GM19043 (cell line): ENCODE results near the gene LYPD5.
"Not testable (repeated sequence)": the region's sequence is repeated elsewhere in the genome, so short reads cannot be mapped to it uniquely, and the experiment has no call there.

Experiments used
- ATAC-seq: cut with Tn5 transposase; IDR thresholded peaks from one replicate; pipeline ENCODE4 v1.9.1; 2021; ENCODE audit warnings: low read depth; ENCODE audit not compliant: unreplicated experiment

Gene LYPD5

DNA sequence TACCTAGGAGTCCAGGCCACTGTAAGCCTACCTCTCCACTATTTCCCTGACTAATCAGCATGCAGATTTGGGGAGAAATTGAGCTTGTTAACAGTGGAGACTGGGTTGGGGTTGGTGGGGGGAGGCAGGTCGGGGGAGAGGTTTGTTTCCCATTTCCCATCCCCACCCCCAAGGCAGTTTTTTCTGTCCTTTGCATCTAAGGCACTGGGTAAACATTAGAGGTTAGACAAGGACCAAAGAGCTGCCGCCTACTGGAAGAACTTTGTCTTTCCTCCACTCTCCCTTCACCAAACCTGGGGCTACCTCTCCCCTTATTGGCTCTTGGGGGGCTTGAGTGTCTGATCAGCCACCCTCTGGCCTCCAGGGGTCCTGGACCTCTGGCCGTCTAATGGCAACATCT is 22.4 kb downstream of the LYPD5 start:
- ATAC-seq, result no peak

- ATAC-seq, result no peak
Observed at GRCh38 chr19:43779147-43779819, 23.0 kb downstream of the LYPD5 start.

- no peak for ATAC-seq
Observed at GRCh38 chr19:43778651-43779050, 23.6 kb downstream of the LYPD5 start.

- no peak for ATAC-seq
Observed at GRCh38 chr19:43777163-43777695, 25.0 kb downstream of the LYPD5 start.

- ATAC-seq, result no peak
Observed at GRCh38 chr19:43776286-43776685, 26.0 kb downstream of the LYPD5 start.

DNA sequence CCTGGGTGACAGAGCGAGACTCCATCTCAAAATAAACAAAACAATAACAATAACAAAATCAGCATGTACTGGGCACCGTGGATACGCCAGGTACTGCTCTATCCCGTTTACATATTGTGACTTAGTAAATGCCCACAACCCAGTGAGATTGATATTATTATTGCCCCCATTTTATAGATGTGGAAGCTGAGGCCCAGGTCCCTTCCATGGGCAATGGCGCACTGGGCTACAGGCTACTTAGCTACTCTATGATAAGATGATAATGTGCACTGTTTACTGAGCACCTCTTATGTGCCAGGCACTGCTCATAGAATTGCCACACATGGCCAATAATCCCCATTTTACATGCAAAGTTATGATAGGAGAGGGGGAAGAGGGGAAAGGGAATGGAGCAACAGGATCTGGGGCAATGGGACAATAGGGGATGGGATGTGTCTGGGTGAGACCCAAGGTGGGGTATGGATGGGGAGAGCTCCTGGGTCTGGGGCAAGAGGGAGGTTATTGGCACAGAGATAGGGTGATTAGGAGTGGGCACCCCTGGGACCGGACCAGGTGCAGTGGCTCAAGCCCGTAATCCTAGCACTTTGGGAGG is 26.9 kb downstream of the LYPD5 start:
- no peak for ATAC-seq

DNA sequence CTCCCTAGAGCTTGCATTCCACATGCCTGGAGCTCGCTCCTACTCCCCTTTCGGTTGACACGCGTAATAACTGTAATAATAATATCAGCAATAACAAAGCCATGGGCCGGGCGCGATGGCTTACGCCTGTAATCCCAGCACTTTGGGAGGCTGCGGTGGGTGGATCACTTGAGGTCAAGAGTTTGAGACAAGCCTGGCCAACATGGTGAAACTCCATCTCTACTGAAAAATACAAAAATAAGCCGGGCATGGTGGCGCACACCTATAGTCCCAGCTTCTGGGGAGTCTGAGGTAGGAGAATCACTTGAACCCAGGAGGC is 27.3 kb downstream of the LYPD5 start:
- not testable (repeated sequence) for ATAC-seq

DNA sequence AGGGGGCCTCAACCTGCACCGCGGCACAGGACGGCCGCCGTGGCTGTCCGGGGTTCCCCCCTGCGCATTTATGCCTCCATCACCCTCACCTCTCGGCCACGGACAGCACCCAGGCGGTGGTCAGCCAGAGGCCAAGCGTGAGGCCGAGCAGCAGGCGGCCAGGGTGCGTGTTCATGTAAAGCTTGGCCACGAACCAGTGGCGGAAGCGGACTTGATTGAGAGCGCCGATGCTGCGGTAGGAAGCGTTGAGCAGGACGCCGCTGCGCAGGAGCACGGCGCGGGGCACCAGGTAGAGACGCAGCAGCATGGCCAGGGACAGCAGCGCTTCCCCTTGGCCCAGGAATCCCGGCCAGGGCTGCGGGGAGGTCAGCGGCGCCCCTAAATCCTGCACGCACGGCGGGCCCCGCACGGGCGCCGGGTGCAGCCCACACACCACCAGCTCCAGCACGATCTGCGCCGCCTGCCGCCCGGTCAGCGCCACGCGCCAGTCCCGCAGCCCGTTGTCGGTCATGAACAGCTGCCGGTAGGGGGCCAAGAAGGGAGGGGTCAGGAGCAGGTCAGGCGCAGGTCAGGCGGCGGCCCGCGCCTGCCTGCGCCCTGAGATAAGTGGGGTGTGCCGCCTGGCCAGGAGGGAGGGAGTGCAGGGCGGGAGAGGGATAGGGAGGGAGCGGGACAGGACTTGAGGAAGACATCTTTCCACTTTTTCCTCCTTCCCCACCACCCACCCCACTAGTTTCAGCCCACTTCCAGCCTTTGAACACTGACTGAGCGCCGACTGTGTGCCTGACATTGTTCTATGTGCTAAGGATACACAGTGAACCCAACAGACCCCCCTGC is 27.9 kb downstream of the LYPD5 start:
- ATAC-seq, result no peak

- ATAC-seq, result no peak
Observed at GRCh38 chr19:43773725-43774102, 28.5 kb downstream of the LYPD5 start.

DNA sequence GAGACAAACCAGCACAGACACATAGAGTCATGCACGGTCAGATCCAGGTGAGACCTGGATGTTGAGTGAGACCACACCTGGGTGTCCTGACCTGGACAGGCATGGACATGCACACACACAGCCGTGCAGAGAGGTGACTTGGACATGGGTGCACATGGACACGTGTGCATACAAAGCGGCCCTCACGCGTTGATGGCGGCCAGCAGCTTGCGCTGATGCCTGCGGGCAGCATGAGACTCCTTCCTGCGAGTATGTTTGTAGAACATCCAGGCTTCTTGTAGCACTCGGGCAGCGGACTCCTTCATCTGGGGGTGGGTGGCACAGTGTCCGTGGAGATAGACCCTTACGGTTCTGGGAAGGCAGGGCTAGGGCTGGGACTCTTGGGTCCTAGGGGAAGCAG is 33.0 kb downstream of the LYPD5 start:
- no peak for ATAC-seq

GRCh38 chr19:43768273-43769050 is 33.8 kb downstream of the LYPD5 start:
- ATAC-seq, result no peak

GRCh38 chr19:43767818-43768217 is 34.4 kb downstream of the LYPD5 start:
- no peak for ATAC-seq

- no peak for ATAC-seq
Observed at GRCh38 chr19:43767316-43767715, 34.9 kb downstream of the LYPD5 start.

DNA sequence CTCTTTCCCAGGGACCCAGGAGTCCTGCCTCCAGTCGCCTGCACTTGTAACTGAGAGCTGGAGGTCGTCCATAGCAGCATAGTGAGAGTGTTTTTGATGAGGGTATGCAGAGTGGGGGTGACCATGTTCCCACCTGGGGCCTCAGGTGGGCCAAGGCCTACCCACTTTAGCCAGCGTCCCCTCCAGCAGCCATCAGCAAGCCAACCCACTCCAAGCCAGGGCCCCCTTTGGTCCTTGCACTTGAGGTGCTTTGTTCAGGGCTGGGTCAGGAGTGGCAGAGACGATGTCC is 35.5 kb downstream of the LYPD5 start:
- ATAC-seq, result no peak

DNA sequence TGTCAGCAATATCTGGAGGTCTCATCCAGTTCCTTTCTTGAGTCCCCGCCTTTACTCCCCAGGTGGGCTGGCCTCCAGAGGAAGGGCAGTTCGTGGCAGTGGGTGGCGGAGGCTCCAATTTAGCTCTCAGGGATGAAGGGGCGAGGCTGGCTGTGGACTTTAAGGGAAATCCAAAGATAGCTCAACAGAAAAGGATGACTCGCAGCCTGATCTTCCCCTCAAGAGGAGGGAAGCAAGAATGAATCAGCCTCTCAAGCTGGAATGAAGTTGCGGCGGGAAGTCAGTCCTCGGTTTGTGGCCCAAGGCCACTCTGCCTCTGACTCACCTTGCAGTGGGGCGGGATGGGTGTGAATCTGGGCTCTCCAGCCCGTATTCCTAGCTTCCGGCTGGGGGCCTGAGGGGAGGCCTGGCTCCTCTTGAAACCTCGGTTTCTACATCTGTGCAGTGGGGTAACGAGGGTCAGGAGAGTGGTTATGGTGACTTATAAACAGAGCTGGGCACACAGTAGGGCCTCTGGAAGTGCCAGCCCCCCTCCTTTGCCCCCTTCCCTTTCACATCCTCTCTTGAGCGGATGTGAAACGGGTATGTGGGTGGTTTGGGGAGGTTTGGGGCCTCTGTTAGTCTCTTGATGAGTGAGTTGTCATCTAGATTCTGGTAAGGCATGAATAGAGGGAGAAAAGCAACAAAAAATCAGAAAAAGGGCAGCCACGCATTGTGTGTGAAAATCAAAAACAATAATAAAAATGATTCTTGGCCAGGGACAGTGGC is 37.0 kb downstream of the LYPD5 start:
- ATAC-seq, result peak; percentile 62

- not testable (repeated sequence) for ATAC-seq
Observed at GRCh38 chr19:43764684-43765083, 37.6 kb downstream of the LYPD5 start.

GRCh38 chr19:43763473-43763939 is 38.7 kb downstream of the LYPD5 start:
- no peak for ATAC-seq

DNA sequence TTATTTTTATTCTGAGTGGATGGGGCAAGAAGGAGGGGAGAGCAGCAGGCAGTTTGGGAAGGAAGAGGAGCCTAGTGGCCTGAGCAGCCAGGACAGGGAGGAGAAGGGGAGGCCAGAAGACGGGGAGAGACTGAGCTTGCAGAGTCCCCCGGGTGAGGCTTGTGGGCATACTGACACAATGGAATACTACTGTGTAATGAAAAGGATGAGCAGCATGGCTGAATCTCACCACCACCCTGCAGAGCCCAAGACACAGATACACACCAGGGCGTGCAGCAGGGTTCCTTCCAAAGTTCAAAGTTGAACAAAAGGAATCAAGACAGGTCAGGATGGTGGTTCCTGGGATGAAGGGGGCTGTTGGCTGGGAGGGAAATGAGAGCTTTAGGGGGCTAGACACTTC is 39.4 kb downstream of the LYPD5 start:
- ATAC-seq, result no peak

DNA sequence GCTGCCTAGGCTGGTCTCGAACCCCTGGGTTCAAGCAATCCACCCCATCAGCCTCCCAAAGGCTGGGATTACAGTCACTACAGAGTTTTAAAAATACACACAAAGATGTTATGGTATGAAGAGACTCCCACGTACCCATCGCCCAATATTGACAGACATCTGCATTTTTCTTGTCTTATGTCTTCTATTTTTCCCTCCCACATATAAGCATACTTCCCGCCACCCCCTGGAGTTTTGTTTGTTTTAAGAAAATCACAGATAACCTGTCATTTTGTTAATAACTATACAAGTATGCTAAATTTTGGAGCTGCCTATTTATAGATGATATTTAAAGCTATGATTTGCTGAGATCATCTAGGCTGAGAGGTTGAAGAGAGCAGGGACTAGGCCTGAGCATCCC is 41.3 kb downstream of the LYPD5 start:
- ATAC-seq, result no peak

- ATAC-seq, result no peak
Observed at GRCh38 chr19:43759515-43759914, 42.7 kb downstream of the LYPD5 start.
